Memory B cell (primary cell): ENCODE data around the gene OR10J4.

Source experiments
- ATAC-seq: fragments of 150-1000 bp; cut with Tn5 transposase; 2 replicates; pipeline ENCODE4 v1.10.0; 2021; ENCODE audit warnings: low read depth, mild to moderate bottlenecking, moderate library complexity
- DNase-seq, 2 donors: peaks; one replicate each; pipeline ENCODE4 v3.0.0; 2022; ENCODE audit warnings: low spot score in 2 of 2
- H3K27ac Mint-ChIP-seq: one replicate; pipeline ENCODE4 v1.8.0; 2022; ENCODE audit warnings: mild to moderate bottlenecking, moderate library complexity, mixed read lengths
- H3K27me3 Mint-ChIP-seq: one replicate; pipeline ENCODE4 v1.8.0; 2022; ENCODE audit warnings: mixed read lengths
- H3K36me3 Mint-ChIP-seq: one replicate; pipeline ENCODE4 v1.8.0; 2022; ENCODE audit warnings: mild to moderate bottlenecking, mixed read lengths
- H3K4me1 Mint-ChIP-seq: one replicate; pipeline ENCODE4 v1.8.0; 2022; ENCODE audit warnings: mixed read lengths
- H3K4me3 Mint-ChIP-seq: one replicate; pipeline ENCODE4 v1.8.0; 2022; ENCODE audit warnings: mild to moderate bottlenecking, moderate library complexity, mixed read lengths
- H3K9me3 Mint-ChIP-seq: one replicate; pipeline ENCODE4 v1.8.0; 2022; ENCODE audit warnings: mixed read lengths

The OR10J4 gene

GRCh38 chr1:159431904-159432303 is at the start of gene OR10J4:
Gene OR10J4, plus strand, starts transcription at chr1:159432204.
- peaks cover 3% of the 10 kb centered on the region for H3K4me1 Mint-ChIP-seq
- H3K27me3 Mint-ChIP-seq: peaks cover 10% of the 10 kb centered on the region
- no peak within 1 kb of the TSS for H3K4me3 Mint-ChIP-seq
- no peak for ATAC-seq
- no peaks in the 10 kb centered on the region for H3K9me3 Mint-ChIP-seq
- H3K27ac Mint-ChIP-seq: no peak within 1 kb of the TSS
- no peaks in the 10 kb centered on the region for H3K36me3 Mint-ChIP-seq
- DNase-seq: no peak

- no peak for ATAC-seq
- no peak overlapping the region for H3K4me3 Mint-ChIP-seq
- no peaks in the 10 kb centered on the region for H3K4me1 Mint-ChIP-seq
- H3K27ac Mint-ChIP-seq: no peak overlapping the region
- DNase-seq: no peak
- H3K9me3 Mint-ChIP-seq: peaks cover 3% of the 10 kb centered on the region
- H3K27me3 Mint-ChIP-seq: no peaks in the 10 kb centered on the region
- H3K36me3 Mint-ChIP-seq: no peaks in the 10 kb centered on the region
Observed at GRCh38 chr1:159406821-159407220, 25.2 kb upstream of the OR10J4 start.

GRCh38 chr1:159408862-159409400 is 23.1 kb upstream of the OR10J4 start:
- DNase-seq (no peak), ATAC-seq (no peak)
- Mint-ChIP-seq H3K9me3 (peaks cover 4% of the 10 kb centered on the region), H3K4me3 (no peak overlapping the region), H3K27ac (no peak overlapping the region), H3K27me3 (peaks cover 1% of the 10 kb centered on the region), H3K4me1 (no peaks in the 10 kb centered on the region), H3K36me3 (no peaks in the 10 kb centered on the region)

GRCh38 chr1:159421821-159422220 is 10.2 kb upstream of the OR10J4 start:
- H3K36me3 Mint-ChIP-seq: peaks cover 4% of the 10 kb centered on the region
- H3K27me3 Mint-ChIP-seq: peaks cover 3% of the 10 kb centered on the region
- no peak overlapping the region for H3K4me3 Mint-ChIP-seq
- H3K9me3 Mint-ChIP-seq: peaks cover 17% of the 10 kb centered on the region
- DNase-seq (no peak), ATAC-seq (no peak)
- no peaks in the 10 kb centered on the region for H3K4me1 Mint-ChIP-seq
- no peak overlapping the region for H3K27ac Mint-ChIP-seq

GRCh38 chr1:159428536-159428935 is 3.5 kb upstream of the OR10J4 start:
- no peaks in the 10 kb centered on the region for H3K36me3 Mint-ChIP-seq
- no peak for ATAC-seq
- H3K27ac Mint-ChIP-seq: no peak overlapping the region
- H3K4me1 Mint-ChIP-seq: no peaks in the 10 kb centered on the region
- H3K9me3 Mint-ChIP-seq: no peaks in the 10 kb centered on the region
- no peak for DNase-seq
- no peak overlapping the region for H3K4me3 Mint-ChIP-seq
- H3K27me3 Mint-ChIP-seq: peaks cover 7% of the 10 kb centered on the region

- Mint-ChIP-seq H3K27me3 (peaks cover 7% of the 10 kb centered on the region), H3K9me3 (no peaks in the 10 kb centered on the region), H3K36me3 (no peaks in the 10 kb centered on the region), H3K27ac (no peak overlapping the region), H3K4me3 (no peak overlapping the region), H3K4me1 (no peaks in the 10 kb centered on the region)
- DNase-seq (no peak), ATAC-seq (no peak)
Observed at GRCh38 chr1:159429074-159429861, 2.7 kb upstream of the OR10J4 start.

- Mint-ChIP-seq H3K9me3 (no peaks in the 10 kb centered on the region), H3K4me3 (no peak overlapping the region)
- no peak for DNase-seq
Observed at GRCh38 chr1:159430985-159431384, 1.0 kb upstream of the OR10J4 start.

GRCh38 chr1:159436469-159436868 is 4.5 kb downstream of the OR10J4 start:
- DNase-seq (no peak), ATAC-seq (no peak)
- H3K27ac Mint-ChIP-seq: no peak overlapping the region
- peaks cover 17% of the 10 kb centered on the region for H3K27me3 Mint-ChIP-seq
- no peaks in the 10 kb centered on the region for H3K9me3 Mint-ChIP-seq
- peaks cover 3% of the 10 kb centered on the region for H3K4me1 Mint-ChIP-seq
- no peaks in the 10 kb centered on the region for H3K36me3 Mint-ChIP-seq
- H3K4me3 Mint-ChIP-seq: no peak overlapping the region

More at GRCh38 chr1:159430985-159431384, 1.0 kb upstream of the OR10J4 start:
- peaks cover 8% of the 10 kb centered on the region for H3K27me3 Mint-ChIP-seq
- no peaks in the 10 kb centered on the region for H3K36me3 Mint-ChIP-seq
- ATAC-seq: no peak
- H3K4me1 Mint-ChIP-seq: no peaks in the 10 kb centered on the region
- no peak overlapping the region for H3K27ac Mint-ChIP-seq

- DNase-seq: no peak
- H3K4me3 Mint-ChIP-seq: no peak within 1 kb of the TSS
Observed at GRCh38 chr1:159439422-159439821, 7.4 kb downstream of the OR10J4 start, which contains the start of gene OR10J1. Gene OR10J1, plus strand, starts transcription at chr1:159439722. Its CDS starts 70 bp downstream, at chr1:159439792.

GRCh38 chr1:159441360-159441759 is 9.4 kb downstream of the OR10J4 start:
- no peak overlapping the region for H3K27ac Mint-ChIP-seq
- H3K4me1 Mint-ChIP-seq: peaks cover under 1% of the 10 kb centered on the region
- peaks cover 12% of the 10 kb centered on the region for H3K27me3 Mint-ChIP-seq
- no peak for DNase-seq
- no peaks in the 10 kb centered on the region for H3K9me3 Mint-ChIP-seq
- H3K36me3 Mint-ChIP-seq: no peaks in the 10 kb centered on the region
- no peak overlapping the region for H3K4me3 Mint-ChIP-seq
- ATAC-seq: no peak

More at GRCh38 chr1:159439422-159439821, 7.4 kb downstream of the OR10J4 start, which contains the start of gene OR10J1:
- H3K27me3 Mint-ChIP-seq: peaks cover 15% of the 10 kb centered on the region
- H3K36me3 Mint-ChIP-seq: no peaks in the 10 kb centered on the region
- H3K9me3 Mint-ChIP-seq: no peaks in the 10 kb centered on the region
- peaks cover 3% of the 10 kb centered on the region for H3K4me1 Mint-ChIP-seq
- no peak within 1 kb of the TSS for H3K27ac Mint-ChIP-seq
- no peak for ATAC-seq

- no peak overlapping the region for H3K27ac Mint-ChIP-seq
- peaks cover 12% of the 10 kb centered on the region for H3K27me3 Mint-ChIP-seq
- H3K4me3 Mint-ChIP-seq: no peak overlapping the region
- no peaks in the 10 kb centered on the region for H3K4me1 Mint-ChIP-seq
- no peak for ATAC-seq
- DNase-seq: no peak
- no peaks in the 10 kb centered on the region for H3K36me3 Mint-ChIP-seq
- no peaks in the 10 kb centered on the region for H3K9me3 Mint-ChIP-seq
Observed at GRCh38 chr1:159442428-159442827, 10.4 kb downstream of the OR10J4 start.

- Mint-ChIP-seq H3K4me1 (no peaks in the 10 kb centered on the region), H3K4me3 (no peak overlapping the region), H3K27me3 (peaks cover 12% of the 10 kb centered on the region), H3K9me3 (peaks cover 4% of the 10 kb centered on the region), H3K36me3 (no peaks in the 10 kb centered on the region), H3K27ac (no peak overlapping the region)
- ATAC-seq (no peak), DNase-seq (no peak)
Observed at GRCh38 chr1:159443066-159443750, 11.2 kb downstream of the OR10J4 start.

GRCh38 chr1:159444511-159444910 is 12.5 kb downstream of the OR10J4 start:
- no peak overlapping the region for H3K4me3 Mint-ChIP-seq
- H3K36me3 Mint-ChIP-seq: no peaks in the 10 kb centered on the region
- ATAC-seq (no peak), DNase-seq (no peak)
- H3K27me3 Mint-ChIP-seq: peaks cover 12% of the 10 kb centered on the region
- H3K27ac Mint-ChIP-seq: no peak overlapping the region
- H3K9me3 Mint-ChIP-seq: peaks cover 6% of the 10 kb centered on the region
- H3K4me1 Mint-ChIP-seq: no peaks in the 10 kb centered on the region

GRCh38 chr1:159448181-159448580 is 16.2 kb downstream of the OR10J4 start:
- no peak overlapping the region for H3K27ac Mint-ChIP-seq
- no peak for ATAC-seq
- no peak overlapping the region for H3K4me3 Mint-ChIP-seq
- H3K27me3 Mint-ChIP-seq: no peaks in the 10 kb centered on the region
- no peaks in the 10 kb centered on the region for H3K36me3 Mint-ChIP-seq
- H3K4me1 Mint-ChIP-seq: no peaks in the 10 kb centered on the region
- no peak for DNase-seq
- peaks cover 12% of the 10 kb centered on the region for H3K9me3 Mint-ChIP-seq
